MM.1S (cell line): Measurements from ENCODE around the gene TUFM.

ENCODE experiments used
- CTCF ChIP-seq: fragments of 300-600 bp; sonication (generic); IDR thresholded peaks from 2 replicates; pipeline ENCODE4 v1.5.1; 2016; ENCODE audit warnings: antibody characterized with exemption, low read length, mixed read lengths
- EZH2 ChIP-seq: fragments of 300-600 bp; sonication (generic); optimal IDR thresholded peaks from 2 replicates; pipeline ENCODE3; 2017; ENCODE audit warnings: low read depth, mild to moderate bottlenecking, antibody characterized with exemption, low read length, mixed read lengths

GRCh38 chr16:28834349-28834748, 11.8 kb downstream of the TUFM start:
- TF ChIP-seq CTCF: no peak
- no peak for TF ChIP-seq EZH2
